ENCODE data around the gene PTEN.
"Not testable (repeated sequence)": the region's sequence is repeated elsewhere in the genome, so short reads cannot be mapped to it uniquely, and the experiment has no call there.

Gene PTEN

DNA sequence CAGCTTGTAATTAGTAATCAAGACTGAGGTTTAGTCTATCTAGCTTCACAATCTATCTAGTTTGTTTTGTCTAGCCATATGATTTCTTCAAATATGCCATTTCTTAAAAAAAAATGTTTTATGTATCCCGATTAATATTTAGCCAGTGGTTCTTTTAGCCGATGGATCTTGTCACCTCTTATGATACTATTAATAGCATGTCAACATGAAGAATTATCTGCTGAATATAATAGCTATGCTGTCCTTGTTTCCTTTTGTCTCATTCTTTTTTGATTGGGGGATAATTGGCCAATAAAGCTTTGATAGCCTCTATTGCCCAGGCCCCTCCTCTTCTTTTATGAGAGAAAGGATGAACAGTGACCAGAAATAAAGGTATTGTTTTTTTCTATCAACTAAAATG is 32.8 kb downstream of the PTEN start:
- Histone ChIP-seq H3K9me3 (ENCODE audit: insufficient read depth, low read length) (no peaks in the 10 kb centered on the region), H3K4me2 (ENCODE audit: low read depth, low read length, poor library complexity, severe bottlenecking) (no peak overlapping the region), H2AFZ (ENCODE audit: low read depth, low read length, severe bottlenecking) (no peak overlapping the region), H3K9ac (ENCODE audit: low read length) (no peak overlapping the region), H3K4me3 (ENCODE audit: insufficient read depth, low read length, poor library complexity, severe bottlenecking) (no peak overlapping the region), H3K9me2 (replicated peaks; ENCODE audit: insufficient read depth, low read length) (no peaks in the 10 kb centered on the region), H4K20me1 (ENCODE audit: low read depth, low read length) (peaks cover 21% of the 10 kb centered on the region; the same call in 1 of the 2 replicates), H3K27ac (ENCODE audit: low read depth, low read length) (no peak overlapping the region), H3F3A (ENCODE audit: insufficient read depth) (peaks cover 25% of the 10 kb centered on the region), H3K79me2 (ENCODE audit: insufficient read depth, low read length) (peaks cover 93% of the 10 kb centered on the region), H3K27me3 (ENCODE audit: low read length) (no peaks in the 10 kb centered on the region), H3K36me3 (ENCODE audit: low read length) (peaks cover 49% of the 10 kb centered on the region)
- TF ChIP-seq, protein P1, sequence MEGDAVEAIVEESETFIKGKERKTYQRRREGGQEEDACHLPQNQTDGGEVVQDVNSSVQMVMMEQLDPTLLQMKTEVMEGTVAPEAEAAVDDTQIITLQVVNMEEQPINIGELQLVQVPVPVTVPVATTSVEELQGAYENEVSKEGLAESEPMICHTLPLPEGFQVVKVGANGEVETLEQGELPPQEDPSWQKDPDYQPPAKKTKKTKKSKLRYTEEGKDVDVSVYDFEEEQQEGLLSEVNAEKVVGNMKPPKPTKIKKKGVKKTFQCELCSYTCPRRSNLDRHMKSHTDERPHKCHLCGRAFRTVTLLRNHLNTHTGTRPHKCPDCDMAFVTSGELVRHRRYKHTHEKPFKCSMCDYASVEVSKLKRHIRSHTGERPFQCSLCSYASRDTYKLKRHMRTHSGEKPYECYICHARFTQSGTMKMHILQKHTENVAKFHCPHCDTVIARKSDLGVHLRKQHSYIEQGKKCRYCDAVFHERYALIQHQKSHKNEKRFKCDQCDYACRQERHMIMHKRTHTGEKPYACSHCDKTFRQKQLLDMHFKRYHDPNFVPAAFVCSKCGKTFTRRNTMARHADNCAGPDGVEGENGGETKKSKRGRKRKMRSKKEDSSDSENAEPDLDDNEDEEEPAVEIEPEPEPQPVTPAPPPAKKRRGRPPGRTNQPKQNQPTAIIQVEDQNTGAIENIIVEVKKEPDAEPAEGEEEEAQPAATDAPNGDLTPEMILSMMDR (IDR thresholded peaks at IDR 0.05; ENCODE audit: insufficient read depth, low read length, poor library complexity, severe bottlenecking) = no peak
- TF ChIP-seq EZH2phosphoT487 (conservative IDR thresholded peaks at IDR 0.05; ENCODE audit: low read length) = no peak

DNA sequence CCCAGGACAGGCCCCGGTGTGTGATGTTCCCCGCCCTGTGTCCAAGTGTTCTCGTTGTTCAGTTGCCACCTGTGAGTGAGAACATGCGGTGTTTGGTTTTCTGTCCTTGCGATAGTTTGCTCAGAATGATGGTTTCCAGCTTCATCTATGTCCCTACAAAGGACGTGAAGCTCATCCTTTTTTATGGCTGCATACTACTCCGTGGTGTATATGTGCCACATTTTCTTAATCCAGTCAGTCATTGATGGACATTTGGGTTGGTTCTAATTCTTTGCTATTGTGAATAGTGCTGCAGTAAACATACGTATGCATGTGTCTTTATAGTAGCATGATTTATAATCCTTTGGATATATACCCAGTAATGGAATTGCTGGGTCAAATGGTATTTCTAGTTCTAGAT is 34.5 kb downstream of the PTEN start:
- not testable (repeated sequence) for H3K27me3 ChIP-seq (ENCODE audit: low read length); H3K27ac ChIP-seq (ENCODE audit: low read depth, low read length); H3K9ac ChIP-seq (ENCODE audit: low read length); H3K9me3 ChIP-seq (ENCODE audit: insufficient read depth, low read length); H3K9me2 ChIP-seq (replicated peaks; ENCODE audit: insufficient read depth, low read length); H3K4me2 ChIP-seq (ENCODE audit: low read depth, low read length, poor library complexity, severe bottlenecking); H2AFZ ChIP-seq (ENCODE audit: low read depth, low read length, severe bottlenecking); H3K4me3 ChIP-seq (ENCODE audit: insufficient read depth, low read length, poor library complexity, severe bottlenecking)
- Histone ChIP-seq H4K20me1 (ENCODE audit: low read depth, low read length) (peaks cover 21% of the 10 kb centered on the region; the same call in 1 of the 2 replicates), H3K36me3 (ENCODE audit: low read length) (peaks cover 44% of the 10 kb centered on the region), H3F3A (ENCODE audit: insufficient read depth) (peaks cover 16% of the 10 kb centered on the region), H3K79me2 (ENCODE audit: insufficient read depth, low read length) (peaks cover 93% of the 10 kb centered on the region)

DNA sequence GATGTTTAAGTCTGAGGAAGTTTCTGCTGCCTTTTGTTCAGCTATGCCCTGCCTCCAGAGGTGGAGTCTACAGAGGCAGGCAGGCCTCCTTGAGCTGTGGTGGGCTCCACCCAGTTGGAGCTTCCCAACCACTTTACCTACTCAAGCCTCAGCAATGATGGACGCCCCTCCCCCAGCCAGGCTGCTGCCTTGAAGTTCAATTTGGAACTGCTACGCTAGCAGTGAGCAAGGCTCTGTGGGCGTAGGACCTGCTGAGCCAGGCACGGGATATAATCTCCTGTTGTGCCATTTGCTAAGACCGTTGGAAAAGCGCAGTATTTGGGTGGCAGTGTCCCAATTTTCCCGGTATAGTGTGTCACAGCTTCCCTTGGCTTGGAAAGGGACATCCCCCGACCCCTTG is 40.0 kb downstream of the PTEN start:
- not testable (repeated sequence) for H3K4me3 ChIP-seq (ENCODE audit: insufficient read depth, low read length, poor library complexity, severe bottlenecking); H2AFZ ChIP-seq (ENCODE audit: low read depth, low read length, severe bottlenecking)
- H4K20me1 ChIP-seq (ENCODE audit: low read depth, low read length) = peaks cover 23% of the 10 kb centered on the region

DNA sequence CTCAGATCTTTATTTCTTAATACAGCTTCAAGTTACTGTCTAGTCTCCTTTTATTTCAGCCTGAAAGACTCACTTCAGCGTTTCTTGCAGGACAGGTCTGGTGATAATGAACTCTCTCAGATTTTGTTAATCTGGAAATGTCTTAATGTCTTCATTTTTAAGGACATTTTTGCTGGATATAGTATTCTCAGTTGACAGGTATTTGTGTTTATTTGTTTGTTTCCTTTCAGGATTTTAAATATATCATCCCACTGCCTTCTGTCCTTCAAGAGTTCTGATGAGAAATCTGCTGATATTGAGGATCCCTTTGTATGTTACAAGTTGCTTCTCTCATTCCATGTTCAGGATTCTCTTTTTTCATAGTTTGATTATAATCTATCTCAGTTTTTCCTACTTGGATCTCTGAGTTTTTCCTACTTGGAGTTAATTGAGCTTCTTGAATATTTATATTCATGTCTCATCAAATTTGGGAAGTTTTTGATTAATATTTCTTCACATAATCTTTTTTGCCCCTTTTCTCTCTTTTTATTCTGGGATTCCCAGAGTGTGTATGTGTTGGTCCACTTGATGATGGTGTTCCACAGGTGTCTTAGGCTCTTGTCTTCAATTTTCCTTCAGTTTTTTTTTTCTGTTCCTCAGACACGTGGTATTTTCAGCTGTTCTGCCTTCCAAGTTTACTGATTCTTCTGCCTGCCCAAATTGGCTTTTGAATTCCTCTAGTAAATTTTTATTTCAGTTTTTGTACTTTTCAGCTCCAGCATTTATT is 49.9 kb downstream of the PTEN start:
- no peaks in the 10 kb centered on the region for H3K9me2 ChIP-seq (replicated peaks; ENCODE audit: insufficient read depth, low read length)
- H3K4me2 ChIP-seq (ENCODE audit: low read depth, low read length, poor library complexity, severe bottlenecking) = no peak overlapping the region
- peaks cover 100% of the 10 kb centered on the region for H3K79me2 ChIP-seq (ENCODE audit: insufficient read depth, low read length)
- H4K20me1 ChIP-seq (ENCODE audit: low read depth, low read length) = peaks cover 70% of the 10 kb centered on the region
- H3K36me3 ChIP-seq (ENCODE audit: low read length) = peaks cover 42% of the 10 kb centered on the region
- H3K9ac ChIP-seq (ENCODE audit: low read length) = no peak overlapping the region
- no peaks in the 10 kb centered on the region for H3K9me3 ChIP-seq (ENCODE audit: insufficient read depth, low read length)
- no peak overlapping the region for H3K4me3 ChIP-seq (ENCODE audit: insufficient read depth, low read length, poor library complexity, severe bottlenecking)
- H2AFZ ChIP-seq (ENCODE audit: low read depth, low read length, severe bottlenecking) = no peak overlapping the region
- no peak overlapping the region for H3K27ac ChIP-seq (ENCODE audit: low read depth, low read length)
- H3K27me3 ChIP-seq (ENCODE audit: low read length) = no peaks in the 10 kb centered on the region
- TF ChIP-seq, protein P1 (IDR thresholded peaks at IDR 0.05; ENCODE audit: insufficient read depth, low read length, poor library complexity, severe bottlenecking) = no peak
- no peak for TF ChIP-seq EZH2phosphoT487 (conservative IDR thresholded peaks at IDR 0.05; ENCODE audit: low read length)
- peaks cover 24% of the 10 kb centered on the region for H3F3A ChIP-seq (ENCODE audit: insufficient read depth)

More for the DNA sequence above, 40.0 kb downstream of the PTEN start:
- peaks cover 92% of the 10 kb centered on the region for H3K79me2 ChIP-seq (ENCODE audit: insufficient read depth, low read length)
- H3K4me2 ChIP-seq (ENCODE audit: low read depth, low read length, poor library complexity, severe bottlenecking); H3K27me3 ChIP-seq (ENCODE audit: low read length); H3K9me2 ChIP-seq (replicated peaks; ENCODE audit: insufficient read depth, low read length); H3K9ac ChIP-seq (ENCODE audit: low read length); H3K9me3 ChIP-seq (ENCODE audit: insufficient read depth, low read length); H3K27ac ChIP-seq (ENCODE audit: low read depth, low read length): not testable (repeated sequence)
- H3K36me3 ChIP-seq (ENCODE audit: low read length) = peaks cover 35% of the 10 kb centered on the region
- H3F3A ChIP-seq (ENCODE audit: insufficient read depth) = peaks cover 20% of the 10 kb centered on the region; the same call in 1 of the 2 replicates

Data from SU-DHL-6 (cell line).